Activated naive CD8-positive, alpha-beta T cell treated with anti-CD3 and anti-CD28 coated beads, Interleukin-2, amount 50 U/mL, for 16 hours (primary cell): ENCODE results near the gene HLA-E.
"Not testable (repeated sequence)": the region's sequence is repeated elsewhere in the genome, so short reads cannot be mapped to it uniquely, and the experiment has no call there.

ENCODE experiments used
- DNase-seq: peaks from one replicate; pipeline ENCODE4 v3.0.0-alpha.2; 2020; ENCODE audit warnings: low read depth, low spot score

HLA-E gene

GRCh38 chr6:30489081-30490025, at the start of gene HLA-E:
HLA-E (plus strand) TSS chr6:30489509; CDS start chr6:30489532, 23 bp downstream.
- DNase-seq: peak; percentile 81

- DNase-seq: no peak
Measured at GRCh38 chr6:30441171-30441570, 48.1 kb upstream of the HLA-E start.

- DNase-seq: no peak
Measured at GRCh38 chr6:30443657-30444450, 45.5 kb upstream of the HLA-E start.

- no peak for DNase-seq
Measured at GRCh38 chr6:30444451-30444742, 44.9 kb upstream of the HLA-E start.

- no peak for DNase-seq
Measured at GRCh38 chr6:30446259-30446658, 43.0 kb upstream of the HLA-E start.

- DNase-seq: no peak
Measured at GRCh38 chr6:30447237-30447636, 42.1 kb upstream of the HLA-E start.

- no peak for DNase-seq
Measured at GRCh38 chr6:30450548-30450908, 38.8 kb upstream of the HLA-E start.

GRCh38 chr6:30450909-30451841, 38.1 kb upstream of the HLA-E start:
- no peak for DNase-seq

GRCh38 chr6:30452736-30453507, 36.4 kb upstream of the HLA-E start:
- no peak for DNase-seq

- peak; percentile 72 for DNase-seq
Measured at GRCh38 chr6:30453508-30454116, 35.7 kb upstream of the HLA-E start.

- no peak for DNase-seq
Measured at GRCh38 chr6:30459145-30459544, 30.2 kb upstream of the HLA-E start.

- no peak for DNase-seq
Measured at GRCh38 chr6:30461055-30461454, 28.3 kb upstream of the HLA-E start.

- no peak for DNase-seq
Measured at GRCh38 chr6:30462482-30462881, 26.8 kb upstream of the HLA-E start.

GRCh38 chr6:30463242-30463641, 26.1 kb upstream of the HLA-E start:
- no peak for DNase-seq

GRCh38 chr6:30463651-30464618, 25.4 kb upstream of the HLA-E start:
- DNase-seq: no peak

- no peak for DNase-seq
Measured at GRCh38 chr6:30465595-30466306, 23.6 kb upstream of the HLA-E start.

GRCh38 chr6:30470968-30471367, 18.3 kb upstream of the HLA-E start:
- no peak for DNase-seq

GRCh38 chr6:30475116-30475515, 14.2 kb upstream of the HLA-E start:
- DNase-seq: not testable (repeated sequence)
